ENCODE measurements around the gene ANKRD63. TPM values are rescaled to one million over a fixed set of nuclear protein-coding genes. Genes with fewer than 3 reads are reported as not detected.

The ANKRD63 gene
- total RNA-seq, 1 donor = not detected

Other genes starting within 250 kb of the ANKRD63 start
- gene SRP14, start 243.9 kb downstream of the ANKRD63 start, total RNA-seq = 97.1 TPM
- 31.6 TPM for gene BMF, start 174.2 kb downstream of the ANKRD63 start, total RNA-seq
- 2.7 TPM for gene BUB1B, start 122.0 kb downstream of the ANKRD63 start, total RNA-seq
- 0.42 TPM for gene PAK6, start 44.0 kb downstream of the ANKRD63 start, total RNA-seq
- gene PLCB2, start 24.9 kb upstream of the ANKRD63 start, total RNA-seq = 61.7 TPM
- 28.1 TPM for gene INAFM2, start 40.6 kb upstream of the ANKRD63 start, total RNA-seq
- 0.63 TPM for gene CCDC9B, start 57.9 kb upstream of the ANKRD63 start, total RNA-seq
- not detected for gene PHGR1, start 68.0 kb upstream of the ANKRD63 start, total RNA-seq
- gene DISP2, start 75.2 kb upstream of the ANKRD63 start, total RNA-seq = under 0.01 TPM
- 7.1 TPM for gene KNSTRN, start 99.7 kb upstream of the ANKRD63 start, total RNA-seq
- 12.7 TPM for gene IVD, start 122.7 kb upstream of the ANKRD63 start, total RNA-seq
- gene BAHD1, start 157.9 kb upstream of the ANKRD63 start, total RNA-seq = 13.9 TPM
- 3.9 TPM for gene CHST14, start 187.9 kb upstream of the ANKRD63 start, total RNA-seq

Data from mononuclear cell (primary cell).